GM19025 (cell line): ENCODE results near the gene JMJD8.

Experiments used
- ATAC-seq: cut with Tn5 transposase; IDR thresholded peaks from one replicate; pipeline ENCODE4 v1.9.1; 2021; ENCODE audit warnings: mild to moderate bottlenecking, low read depth, moderate library complexity; ENCODE audit not compliant: unreplicated experiment

JMJD8 gene

DNA sequence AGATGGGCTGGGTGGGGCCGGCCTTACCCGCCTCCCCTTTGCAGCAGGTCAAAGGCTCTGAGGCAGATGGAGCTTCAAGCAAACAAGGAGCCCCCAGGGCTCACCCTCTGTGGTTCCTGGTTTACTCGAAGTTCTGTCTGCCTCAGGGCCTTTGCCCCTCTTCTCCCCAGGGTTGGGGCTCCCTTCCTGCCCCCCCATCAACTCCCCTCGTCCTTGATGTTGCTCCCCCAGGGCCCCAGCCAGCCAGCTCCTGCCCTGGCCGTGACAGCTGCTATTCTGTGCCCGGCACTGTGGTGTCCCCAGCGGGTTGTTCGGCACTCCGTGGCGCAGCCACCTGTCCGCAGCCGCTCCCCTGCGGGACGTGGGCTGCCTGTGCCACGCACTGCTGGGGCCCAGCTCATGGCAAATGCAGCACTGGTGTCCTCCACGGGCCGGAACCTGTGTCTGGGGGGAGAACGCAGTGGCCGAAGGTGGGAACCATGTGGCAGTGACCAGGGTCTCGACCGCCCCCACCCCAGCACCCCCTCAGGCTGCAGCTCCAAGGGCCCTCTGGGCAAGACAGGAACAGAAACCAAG is 26.5 kb upstream of the JMJD8 start:
- no peak for ATAC-seq

DNA sequence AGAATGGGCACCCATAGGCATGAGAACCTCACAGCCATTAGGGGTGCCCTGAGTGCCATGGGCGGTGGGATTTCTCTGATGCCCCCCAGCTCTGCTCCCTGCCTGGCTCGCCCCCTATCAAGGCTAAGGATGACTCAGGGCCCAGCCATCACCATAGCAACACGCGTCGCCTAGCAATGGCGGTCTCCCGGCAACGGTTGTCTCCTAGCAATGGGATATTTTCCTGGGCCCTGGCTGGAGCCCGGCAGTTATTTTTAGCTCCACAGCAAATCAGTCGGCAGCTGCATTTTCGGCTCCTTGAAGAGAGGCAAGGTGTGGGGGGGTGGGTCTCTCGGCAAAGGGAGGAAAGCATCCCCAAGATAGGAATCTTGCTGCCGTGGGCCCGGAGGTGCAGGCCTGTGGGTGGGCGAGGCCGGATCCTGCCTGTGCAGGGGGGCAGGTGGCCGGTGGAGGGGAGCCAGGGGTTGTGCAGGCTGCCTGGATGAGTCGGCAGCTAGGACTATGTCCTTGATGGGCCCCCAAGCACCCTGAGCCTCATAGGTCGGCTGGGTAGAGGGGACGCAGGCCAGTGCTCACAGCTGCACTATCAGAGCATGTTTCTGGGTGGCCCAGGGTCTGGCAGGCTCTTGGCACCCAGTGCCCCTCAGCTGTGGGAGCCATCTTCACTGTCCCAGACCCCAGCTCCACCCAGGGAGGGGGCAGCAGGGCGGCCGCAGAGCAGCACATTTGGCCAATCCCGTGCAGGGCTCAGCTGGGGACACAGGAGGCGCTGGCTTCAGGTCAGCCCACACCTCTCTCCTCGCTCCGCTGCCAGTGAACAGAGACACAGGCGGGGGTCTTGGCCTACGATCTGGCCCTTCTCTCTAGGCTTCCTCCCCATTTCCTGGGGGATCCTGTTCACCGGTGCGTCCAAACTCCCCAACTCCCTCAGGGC is 25.7 kb upstream of the JMJD8 start:
- ATAC-seq, result no peak

DNA sequence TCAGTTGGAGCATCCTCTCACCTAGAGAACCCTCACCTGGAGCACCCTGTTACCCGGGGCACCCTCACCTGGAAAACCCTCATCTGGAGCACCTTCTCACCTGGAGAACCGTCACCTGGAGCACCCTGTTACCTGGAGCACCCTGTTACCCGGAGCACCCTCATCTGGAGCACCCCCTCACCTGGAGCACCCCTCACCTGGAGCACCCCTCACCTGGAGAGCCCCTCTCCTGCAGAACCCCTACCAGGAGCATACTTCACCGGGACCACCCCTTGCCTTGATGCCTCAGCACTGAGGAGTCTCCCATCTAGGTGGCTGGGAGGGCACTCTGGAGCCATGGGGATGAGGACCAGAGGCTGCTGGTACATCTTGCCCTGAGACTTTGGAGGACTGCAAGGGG is 24.8 kb upstream of the JMJD8 start:
- no peak for ATAC-seq

DNA sequence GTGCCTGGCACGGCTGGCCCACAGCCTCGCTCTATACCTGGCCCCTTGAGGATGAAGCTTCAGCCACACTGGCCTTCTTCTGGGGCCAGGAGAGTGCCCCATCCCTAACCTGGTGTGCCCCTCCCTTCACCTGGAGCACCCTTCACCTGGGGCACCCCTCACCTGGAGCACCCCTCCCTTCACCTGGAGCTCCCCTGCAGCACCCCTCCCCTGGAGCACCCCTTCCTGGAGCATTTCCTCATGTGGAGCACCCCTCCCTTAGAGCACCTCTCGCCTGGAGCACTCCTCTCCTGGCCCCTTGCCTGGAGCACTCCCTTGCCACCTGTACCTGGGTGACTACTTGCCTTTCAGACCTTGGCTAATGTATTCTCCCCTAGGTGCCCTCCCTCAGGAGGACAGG is 23.9 kb upstream of the JMJD8 start:
- ATAC-seq, result no peak

DNA sequence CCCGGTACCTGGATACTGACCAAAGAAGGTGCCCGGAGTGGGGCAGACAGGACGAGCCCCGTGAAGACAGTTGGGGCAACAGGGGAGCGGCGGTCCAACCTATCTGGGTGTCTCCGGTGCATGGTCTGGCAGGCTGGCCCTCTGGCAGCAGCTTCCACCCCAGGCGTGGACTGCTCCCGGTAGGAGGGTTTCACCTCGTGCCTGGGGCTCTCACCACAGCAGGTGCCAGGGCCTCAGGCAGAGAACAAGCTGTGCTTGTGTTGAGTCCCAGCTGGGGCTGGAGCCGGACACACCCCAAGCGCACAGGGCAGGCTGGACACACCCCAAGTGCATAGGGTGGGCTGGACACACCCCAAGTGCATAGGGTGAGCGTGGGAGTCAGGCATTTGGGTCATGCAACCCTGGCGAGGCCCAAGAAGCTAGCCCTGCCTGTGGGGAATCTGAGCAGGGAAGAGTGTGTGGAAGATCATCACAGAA is 23.0 kb upstream of the JMJD8 start:
- no peak for ATAC-seq

DNA sequence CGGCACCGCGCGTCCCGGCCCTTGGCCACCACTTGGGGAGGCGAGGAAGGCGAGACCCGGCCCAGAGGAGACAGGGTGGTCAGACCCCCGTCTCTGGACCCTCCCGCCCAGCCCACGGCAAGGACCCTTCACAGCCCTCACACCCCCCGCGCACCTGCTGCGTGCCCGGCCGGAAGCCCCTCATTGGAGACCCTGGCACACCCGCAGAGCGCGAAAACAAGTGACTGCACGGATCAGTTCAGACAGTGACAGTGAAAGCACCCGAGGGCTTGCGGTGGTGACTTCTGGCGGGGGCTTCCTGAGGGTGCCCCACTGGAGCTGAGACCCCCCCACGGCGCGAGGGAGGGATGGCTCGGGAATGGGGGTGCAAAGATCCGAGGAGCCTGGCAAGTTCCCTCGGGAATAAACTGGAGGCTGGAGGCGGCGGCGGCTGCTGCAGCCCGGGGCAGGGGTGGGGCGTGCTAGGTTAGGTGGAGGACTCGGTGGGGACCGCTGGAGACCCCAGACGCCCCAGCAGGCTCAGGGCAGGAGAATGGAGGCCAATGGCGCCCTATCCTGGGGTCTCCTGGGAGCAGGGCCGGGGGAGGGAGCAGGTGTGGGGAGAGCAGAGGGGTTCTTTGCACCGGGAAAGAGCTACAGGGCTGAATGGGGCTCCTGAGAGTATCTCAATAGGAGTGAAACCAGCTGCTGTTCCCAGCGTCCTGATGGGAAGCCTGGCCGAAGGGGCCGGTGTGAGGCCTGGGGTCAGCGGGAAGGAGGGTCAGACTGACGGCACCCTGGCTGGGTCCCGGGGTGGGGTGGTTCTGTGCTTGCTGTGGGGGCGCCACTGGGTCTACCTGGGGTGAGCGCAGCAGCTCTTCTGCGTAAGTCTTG is 22.3 kb upstream of the JMJD8 start:
- no peak for ATAC-seq

DNA sequence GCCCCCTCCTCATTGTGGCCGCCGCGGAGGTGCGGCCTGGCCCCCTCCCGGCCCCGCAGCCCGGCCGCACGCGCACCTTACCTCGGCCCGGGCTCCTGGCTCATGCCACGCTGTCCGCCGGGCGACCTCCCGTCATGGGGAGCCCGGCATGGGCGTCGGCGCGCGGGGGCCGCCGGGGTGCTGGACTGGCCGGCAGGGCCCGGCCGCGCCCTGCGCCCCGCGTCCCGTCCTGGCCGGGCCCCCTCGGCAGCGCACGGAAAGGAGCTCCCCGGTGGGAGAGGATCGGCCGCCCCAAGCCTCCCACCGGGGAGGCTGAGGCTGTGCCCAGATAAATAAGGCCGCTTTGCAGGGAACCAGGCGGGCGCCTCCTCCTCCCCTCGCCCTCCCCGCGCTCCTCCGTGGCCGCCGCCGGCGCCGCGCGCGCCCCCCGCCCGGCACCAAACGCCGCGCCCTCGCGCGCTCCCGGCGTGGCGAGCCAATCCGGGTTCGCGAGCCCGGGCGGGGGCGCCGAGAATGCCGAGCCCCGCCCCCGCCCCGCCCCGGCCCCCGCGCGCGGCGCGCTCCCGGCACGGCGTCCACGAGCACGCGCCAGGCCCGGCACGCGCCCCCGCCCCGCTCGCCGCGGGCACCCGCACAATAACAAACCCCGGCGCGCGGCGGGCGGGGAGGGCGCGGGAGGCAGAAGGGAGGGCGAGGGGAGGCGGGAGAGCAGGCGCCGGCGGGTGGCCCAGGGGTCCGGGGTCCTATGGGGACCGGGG is 21.5 kb upstream of the JMJD8 start, which contains the start of gene FBXL16:
Gene FBXL16, minus strand, starts transcription at position 371 of the 758 bp plus-strand sequence. CDS start 8,396 bp downstream, outside the sequence.
- ATAC-seq, result no peak

DNA sequence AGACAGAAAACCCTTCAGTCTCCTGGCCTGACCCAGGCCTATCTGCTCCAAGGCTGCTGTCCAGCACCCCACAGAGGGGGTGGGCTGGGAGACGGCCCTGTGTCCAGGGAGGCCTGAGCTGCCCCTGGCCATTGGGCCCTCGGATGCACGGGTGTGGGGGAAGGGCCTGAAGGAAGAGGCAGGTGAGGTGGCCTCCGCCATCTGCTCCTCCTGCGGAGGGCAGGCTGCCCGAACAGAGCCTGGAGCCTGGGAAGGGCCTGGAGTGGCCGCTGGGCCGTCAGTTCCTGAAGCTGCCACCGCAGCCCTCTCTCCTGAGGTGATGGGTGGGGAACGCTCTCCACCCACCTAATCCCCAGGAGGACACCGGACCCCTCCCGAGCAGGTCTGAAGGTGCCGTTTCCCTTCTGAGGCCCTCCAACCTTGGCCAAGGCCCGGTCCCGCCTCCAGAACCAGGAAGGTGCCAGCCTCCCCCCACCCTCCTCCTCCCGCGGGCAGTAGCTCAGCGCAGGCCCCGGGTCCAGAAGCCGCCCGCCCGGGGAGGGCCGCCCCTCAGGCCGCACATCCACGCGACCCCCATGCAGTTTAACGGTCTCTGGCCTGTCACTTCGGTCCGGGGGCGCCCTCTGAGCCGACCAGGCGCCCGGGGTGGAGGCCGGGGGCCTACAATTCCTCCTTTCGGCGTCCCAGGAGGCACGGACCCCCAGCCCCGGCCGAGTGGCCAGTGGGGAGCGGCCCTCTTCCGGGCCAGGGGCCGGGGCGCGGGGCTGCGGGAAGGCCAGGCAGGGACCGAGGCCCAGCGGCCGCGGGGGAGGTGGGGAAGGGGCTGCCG is 20.6 kb upstream of the JMJD8 start:
- no peak for ATAC-seq

DNA sequence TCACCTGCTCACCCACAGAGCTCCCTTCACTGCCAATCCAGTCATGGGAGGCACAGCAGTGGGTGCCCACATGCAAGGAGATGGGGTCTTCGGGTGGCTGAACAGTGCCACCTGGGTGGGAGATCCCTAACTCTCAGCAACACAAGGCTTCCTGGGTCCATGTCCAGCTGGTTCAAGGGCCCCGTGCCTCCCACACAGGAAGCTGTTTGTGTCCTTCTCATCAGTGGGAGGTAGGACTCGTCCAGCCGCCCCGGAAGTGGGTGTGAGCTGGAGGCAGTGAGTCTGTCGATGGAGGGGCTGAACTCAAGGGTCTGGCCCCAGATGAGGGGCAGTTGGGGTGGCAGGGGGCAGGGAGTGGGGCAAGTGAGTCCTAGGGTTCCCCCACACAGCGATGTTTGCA is 19.9 kb upstream of the JMJD8 start:
- no peak for ATAC-seq

DNA sequence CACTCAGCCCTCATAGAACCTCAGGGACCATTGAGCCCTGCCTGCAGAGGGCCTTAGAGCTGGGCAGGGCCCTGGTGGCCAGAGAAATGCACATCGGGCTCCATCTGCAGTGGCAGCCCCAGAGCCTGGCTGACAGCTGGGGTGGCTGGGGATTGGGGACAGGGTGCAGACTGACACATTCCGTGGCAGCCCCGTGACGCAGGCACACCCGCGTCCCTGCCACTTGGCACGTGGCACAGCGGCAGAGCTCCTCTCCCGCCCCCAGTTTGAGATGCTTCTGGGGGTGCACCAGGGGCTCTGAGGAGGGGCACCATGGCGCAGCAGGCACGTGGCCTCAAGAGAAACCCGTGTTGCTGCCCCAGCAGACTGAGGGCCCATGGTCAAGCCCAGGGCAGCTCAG is 19.3 kb upstream of the JMJD8 start:
- ATAC-seq, result no peak

DNA sequence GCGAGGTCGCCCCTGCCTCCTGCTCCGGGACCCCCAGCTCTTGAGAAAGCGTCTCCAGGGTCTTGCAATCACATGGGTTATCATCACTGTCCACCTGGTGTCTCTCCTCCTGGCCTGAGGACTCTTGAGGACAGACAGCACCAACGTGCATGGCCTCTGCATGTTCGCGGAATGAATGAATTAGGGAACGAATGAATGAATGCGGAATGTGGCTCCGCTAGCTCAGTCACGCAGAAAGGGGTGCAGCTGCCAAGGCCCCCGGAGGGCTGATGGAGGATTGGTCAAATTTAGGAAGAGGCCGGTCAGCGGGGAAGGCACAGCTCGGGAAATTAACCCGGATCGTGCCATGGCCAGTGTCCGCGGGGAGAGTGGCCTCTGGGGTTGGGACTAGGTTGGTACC is 18.2 kb upstream of the JMJD8 start:
- ATAC-seq, result no peak

DNA sequence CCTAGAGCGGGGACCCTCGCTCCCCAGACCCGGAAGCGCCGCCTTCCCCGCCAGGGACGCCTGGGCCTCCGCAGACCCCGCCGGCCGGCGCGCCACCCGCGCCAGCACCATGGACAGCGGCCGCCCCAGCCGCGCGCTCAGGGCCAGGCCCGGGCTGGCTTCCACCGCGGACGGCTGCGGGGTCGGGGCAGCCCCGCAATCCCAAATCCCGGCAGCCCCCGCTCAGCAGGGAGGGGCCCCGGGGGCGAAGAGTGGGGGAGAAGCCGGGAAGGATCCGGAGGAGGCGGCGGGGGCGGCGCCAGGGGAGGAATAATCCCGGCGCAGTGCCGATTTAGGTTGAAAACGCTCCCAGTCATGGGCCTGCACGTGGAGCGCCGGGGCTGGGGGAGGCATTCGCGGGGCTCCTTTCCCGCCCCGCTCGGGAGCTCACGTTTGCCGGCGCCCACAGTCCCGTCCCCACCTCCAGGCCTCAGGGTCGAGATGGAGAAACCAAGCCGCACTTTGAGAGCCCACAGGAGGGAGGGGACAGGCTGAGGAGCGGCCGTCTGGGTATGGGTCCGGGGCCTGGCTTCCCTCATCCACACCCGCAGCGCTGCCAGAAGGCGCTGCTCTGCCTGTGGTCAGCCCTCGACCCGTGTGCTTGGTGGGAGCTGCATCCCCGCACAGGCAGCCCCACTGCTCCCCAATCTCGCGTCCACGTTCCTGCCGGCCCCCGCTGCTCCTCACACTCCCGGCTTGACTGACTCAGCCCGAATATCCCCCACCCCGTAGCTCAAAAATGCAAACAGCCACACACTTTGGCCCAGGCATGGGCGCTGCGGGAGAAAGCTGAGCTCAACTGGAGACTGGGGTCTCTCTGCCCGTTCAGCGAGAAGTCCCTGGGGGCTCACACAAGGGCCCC is 16.8 kb upstream of the JMJD8 start:
- no peak for ATAC-seq

DNA sequence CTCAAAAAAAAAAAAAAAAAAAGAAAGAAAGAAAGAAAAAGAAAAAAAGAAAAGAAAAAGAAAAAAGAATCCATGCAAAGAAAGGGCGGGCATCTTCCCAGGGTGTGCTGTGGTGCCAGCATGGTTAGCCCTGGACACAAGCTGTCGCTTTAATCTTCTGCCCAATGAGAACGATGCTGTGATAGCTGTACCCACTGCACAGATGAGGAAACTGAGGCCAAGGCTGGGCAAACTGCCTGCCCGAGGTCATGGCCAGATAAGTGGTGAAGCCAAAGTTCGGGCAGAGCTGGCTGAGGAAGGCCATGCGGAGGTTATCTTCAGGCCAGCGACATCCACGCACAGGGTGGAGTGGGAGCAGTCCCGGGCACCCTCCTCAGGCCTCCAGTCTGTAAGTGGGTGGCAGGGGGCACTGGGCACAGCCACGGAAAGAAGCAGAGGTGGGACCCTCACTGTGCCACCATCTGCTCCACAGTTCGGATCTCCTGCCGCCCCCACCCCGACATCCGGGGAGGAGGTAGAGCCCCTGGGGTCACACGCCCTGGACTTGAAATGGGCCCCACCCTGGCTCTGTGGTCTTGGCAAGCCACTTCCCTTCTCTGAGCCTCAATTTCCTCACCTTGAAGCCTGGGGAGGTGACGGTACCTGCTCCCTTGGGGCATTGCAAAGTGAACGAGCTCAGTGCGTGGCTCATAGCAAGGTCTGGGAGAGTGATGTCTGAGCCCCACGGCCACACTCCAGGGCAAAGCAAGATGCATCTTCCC is 15.0 kb upstream of the JMJD8 start:
- ATAC-seq, result no peak

DNA sequence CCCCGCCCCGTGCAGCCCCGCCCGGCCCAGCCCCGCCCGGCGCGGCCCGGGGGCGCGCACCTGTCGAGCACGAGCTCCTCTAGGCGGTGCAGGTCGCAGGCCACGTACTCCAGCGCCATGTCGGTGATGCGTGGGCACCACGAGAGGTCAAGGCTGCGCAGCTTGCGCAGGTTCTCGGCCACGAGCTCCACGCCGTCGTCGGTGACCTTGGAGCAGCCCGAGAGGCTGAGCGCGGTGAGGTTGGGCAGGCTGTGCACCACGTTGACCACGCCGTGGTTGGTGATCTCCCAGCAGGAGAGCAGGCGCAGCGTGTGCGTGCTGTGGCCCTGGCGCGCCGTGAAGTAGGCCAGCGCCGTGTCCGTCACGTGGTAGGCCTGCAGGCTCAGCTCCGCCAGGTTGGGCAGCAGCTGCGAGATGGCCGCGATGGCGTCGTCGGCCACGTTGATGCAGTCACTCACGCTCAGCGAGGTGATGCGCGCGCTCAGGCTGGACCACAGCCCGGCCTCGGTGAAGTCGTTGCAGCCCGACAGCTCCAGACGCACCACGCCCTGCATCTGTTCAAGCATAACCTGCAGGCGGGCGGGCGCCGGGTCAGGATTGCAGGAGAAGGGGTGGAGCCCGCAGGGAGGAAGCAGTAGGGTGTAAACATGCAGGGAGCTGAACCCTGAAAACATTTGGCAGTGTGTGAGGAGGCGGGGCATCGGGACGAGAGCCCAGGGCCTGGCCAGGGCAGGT is 11.4 kb upstream of the JMJD8 start:
- ATAC-seq, result no peak

DNA sequence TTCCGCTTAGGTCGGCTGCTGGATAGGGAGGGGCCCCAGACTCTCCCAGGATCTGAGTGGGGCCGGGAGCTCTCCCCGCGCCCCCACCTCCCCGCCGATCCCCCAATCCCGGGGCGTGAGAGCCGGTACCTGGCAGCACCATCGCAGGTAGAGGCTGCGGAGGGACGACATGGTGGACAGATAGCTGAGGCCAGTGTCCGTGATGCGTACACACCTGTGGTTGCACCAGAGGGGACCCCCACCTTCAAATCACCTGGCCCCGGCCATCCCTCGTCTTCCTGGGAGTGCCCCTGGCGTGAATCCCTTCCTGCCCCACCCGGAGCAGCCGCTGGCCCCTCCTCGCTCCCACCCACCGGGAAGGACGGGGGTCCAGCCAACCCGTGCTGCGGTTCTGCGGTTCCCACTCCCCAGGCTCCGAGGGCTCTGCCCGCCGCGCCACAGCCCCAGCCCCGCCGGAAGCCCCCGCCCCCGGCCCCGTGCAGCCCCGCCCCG is 10.8 kb upstream of the JMJD8 start:
- no peak for ATAC-seq

DNA sequence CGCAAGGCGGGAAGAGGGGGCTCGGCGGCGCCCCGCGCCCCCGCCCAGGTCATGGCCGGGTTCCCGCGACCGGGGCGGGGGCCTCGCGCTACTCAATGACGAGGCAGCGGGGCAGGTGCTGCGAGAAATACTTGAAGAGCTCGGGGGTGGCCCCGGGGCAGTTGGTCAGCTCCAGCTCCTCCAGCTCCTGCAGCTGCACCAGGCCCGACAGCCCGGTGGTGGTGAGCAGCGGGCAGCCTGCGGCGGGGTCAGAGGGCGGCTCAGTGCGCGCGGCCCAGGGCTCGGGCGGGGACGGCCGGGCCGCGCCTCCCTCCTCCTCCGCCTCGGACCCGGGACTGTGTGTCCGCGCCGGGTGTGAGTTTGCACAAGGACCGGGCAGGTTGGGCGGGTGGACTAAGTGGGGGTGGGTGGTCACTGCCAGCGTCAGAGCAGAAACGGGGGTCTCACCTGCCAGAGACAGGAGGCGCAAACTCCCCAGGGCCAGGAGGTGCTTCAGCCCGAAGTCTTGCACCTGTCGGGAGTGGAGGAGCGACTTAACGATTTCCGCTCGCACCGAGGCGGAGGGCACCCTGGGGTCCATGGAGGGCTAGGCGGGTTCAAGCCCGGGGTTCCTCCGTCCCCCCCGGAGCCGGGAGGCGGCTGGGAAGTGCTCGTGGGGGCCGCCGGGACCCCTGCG is 10.2 kb upstream of the JMJD8 start:
- ATAC-seq, result no peak
